GM18511 (cell line): Measurements from ENCODE around the gene ANAPC5.
"Not testable (repeated sequence)": the region's sequence is repeated elsewhere in the genome, so short reads cannot be mapped to it uniquely, and the experiment has no call there.

Source experiments
- ATAC-seq: cut with Tn5 transposase; IDR thresholded peaks from one replicate; pipeline ENCODE4 v1.9.1; 2021; ENCODE audit warnings: mild to moderate bottlenecking, moderate library complexity; ENCODE audit not compliant: unreplicated experiment

Gene ANAPC5

GRCh38 chr12:121351820-121352681 is at the start of gene ANAPC5:
Gene ANAPC5 (minus strand): TSS chr12:121352411. CDS start chr12:121352340, 71 bp downstream.
- peak; percentile 98 for ATAC-seq

GRCh38 chr12:121400332-121401139 is 48.3 kb upstream of the ANAPC5 start:
- ATAC-seq, result peak; percentile 53

- ATAC-seq, result peak; percentile 88
Measured at GRCh38 chr12:121399391-121400331, 47.5 kb upstream of the ANAPC5 start, which contains the start of gene RNF34. Gene RNF34 (plus strand): TSS chr12:121400118. CDS start chr12:121400213, 95 bp downstream.

- no peak for ATAC-seq
Measured at GRCh38 chr12:121398355-121398754, 46.1 kb upstream of the ANAPC5 start.

GRCh38 chr12:121397521-121397920 is 45.3 kb upstream of the ANAPC5 start:
- no peak for ATAC-seq

- ATAC-seq, result no peak
Measured at GRCh38 chr12:121392325-121392716, 40.1 kb upstream of the ANAPC5 start.

- no peak for ATAC-seq
Measured at GRCh38 chr12:121391619-121392324, 39.6 kb upstream of the ANAPC5 start.

- no peak for ATAC-seq
Measured at GRCh38 chr12:121390856-121391255, 38.6 kb upstream of the ANAPC5 start.

GRCh38 chr12:121388421-121388981 is 36.3 kb upstream of the ANAPC5 start:
- ATAC-seq, result no peak

- ATAC-seq, result not testable (repeated sequence)
Measured at GRCh38 chr12:121384891-121385290, 32.7 kb upstream of the ANAPC5 start.

GRCh38 chr12:121383601-121384021 is 31.4 kb upstream of the ANAPC5 start:
- no peak for ATAC-seq

- no peak for ATAC-seq
Measured at GRCh38 chr12:121379945-121380344, 27.7 kb upstream of the ANAPC5 start.

- no peak for ATAC-seq
Measured at GRCh38 chr12:121378736-121379135, 26.5 kb upstream of the ANAPC5 start.

- no peak for ATAC-seq
Measured at GRCh38 chr12:121376754-121377697, 24.8 kb upstream of the ANAPC5 start.

- ATAC-seq, result not testable (repeated sequence)
Measured at GRCh38 chr12:121374945-121375584, 22.9 kb upstream of the ANAPC5 start.

- ATAC-seq, result not testable (repeated sequence)
Measured at GRCh38 chr12:121374336-121374735, 22.1 kb upstream of the ANAPC5 start.

- ATAC-seq, result no peak
Measured at GRCh38 chr12:121373755-121374154, 21.5 kb upstream of the ANAPC5 start.

GRCh38 chr12:121371404-121371803 is 19.2 kb upstream of the ANAPC5 start:
- ATAC-seq, result no peak
